T-helper 1 cell treated with Interleukin-12 subunit alpha and Interleukin-12 subunit beta and Interleukin-4 antibody, amounts not matched to agents 30 μg/mL and 1 μg/mL, for 36 hours (primary cell): ENCODE measurements around the gene BMP8B.

Source experiments
- H3K27ac Mint-ChIP-seq: one replicate; pipeline ENCODE4 v1.8.0; 2021; ENCODE audit warnings: mild to moderate bottlenecking, mixed read lengths
- H3K27me3 Mint-ChIP-seq: one replicate; pipeline ENCODE4 v1.8.0; 2021; ENCODE audit warnings: low read depth, mixed read lengths
- H3K36me3 Mint-ChIP-seq: one replicate; pipeline ENCODE4 v1.8.0; 2021; ENCODE audit warnings: low read depth, mixed read lengths
- H3K4me1 Mint-ChIP-seq: one replicate; pipeline ENCODE4 v1.8.0; 2021; ENCODE audit warnings: low read depth, mixed read lengths
- H3K4me3 Mint-ChIP-seq: one replicate; pipeline ENCODE4 v1.8.0; 2021; ENCODE audit warnings: mild to moderate bottlenecking, moderate library complexity, mixed read lengths
- H3K9me3 Mint-ChIP-seq: one replicate; pipeline ENCODE4 v1.8.0; 2021; ENCODE audit warnings: mixed read lengths

Gene BMP8B

DNA sequence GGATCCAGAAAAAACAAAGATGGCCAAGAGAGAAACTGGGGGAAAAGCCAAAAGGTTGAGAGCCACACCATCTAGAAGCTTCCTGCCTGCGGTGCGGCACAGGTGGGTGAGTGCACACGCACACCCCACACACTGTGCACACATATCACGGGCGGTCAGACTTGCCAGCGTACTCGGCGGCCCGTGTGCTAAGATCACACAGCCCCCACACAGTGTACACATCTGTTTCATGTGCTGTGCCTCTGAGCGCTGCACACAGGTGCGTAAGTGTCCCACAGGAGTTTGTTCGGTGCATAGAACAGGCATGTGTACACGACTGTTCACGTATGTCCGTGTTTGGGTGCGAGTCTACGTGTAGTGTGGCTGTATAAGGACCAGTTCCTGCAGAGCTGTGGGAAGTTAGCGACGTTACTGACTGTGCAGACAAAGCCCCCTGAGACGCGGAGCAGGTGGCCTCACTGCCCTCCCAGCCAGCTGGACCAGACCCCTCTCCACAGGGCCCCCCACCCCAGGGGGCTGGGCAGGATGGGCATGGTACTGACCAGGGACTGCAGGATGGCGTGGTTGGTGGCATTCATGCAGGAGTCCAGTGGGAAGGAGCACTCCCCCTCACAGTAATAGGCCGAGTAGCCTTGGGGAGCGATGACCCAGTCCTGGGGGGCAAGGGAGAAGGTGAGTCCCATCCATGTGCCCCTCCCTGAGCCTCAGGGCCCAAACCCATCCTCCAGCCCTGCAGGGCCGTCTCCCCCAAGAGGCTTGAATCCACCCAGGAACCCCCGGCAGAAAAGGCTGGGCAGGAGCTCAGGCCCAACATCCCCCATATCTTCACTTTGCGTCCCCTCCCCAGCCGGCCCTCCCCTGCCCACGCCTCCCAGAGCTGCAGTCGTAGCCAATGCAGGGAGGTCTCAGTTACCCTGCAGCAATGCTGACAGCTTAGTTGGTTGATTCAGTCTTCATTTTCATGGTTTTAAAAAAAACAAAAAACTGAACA, 25.8 kb downstream of the BMP8B start:
- Mint-ChIP-seq H3K27me3 (no peaks in the 10 kb centered on the region), H3K27ac (no peak overlapping the region), H3K9me3 (no peaks in the 10 kb centered on the region), H3K4me1 (no peaks in the 10 kb centered on the region), H3K4me3 (no peak overlapping the region), H3K36me3 (peaks cover 2% of the 10 kb centered on the region)

DNA sequence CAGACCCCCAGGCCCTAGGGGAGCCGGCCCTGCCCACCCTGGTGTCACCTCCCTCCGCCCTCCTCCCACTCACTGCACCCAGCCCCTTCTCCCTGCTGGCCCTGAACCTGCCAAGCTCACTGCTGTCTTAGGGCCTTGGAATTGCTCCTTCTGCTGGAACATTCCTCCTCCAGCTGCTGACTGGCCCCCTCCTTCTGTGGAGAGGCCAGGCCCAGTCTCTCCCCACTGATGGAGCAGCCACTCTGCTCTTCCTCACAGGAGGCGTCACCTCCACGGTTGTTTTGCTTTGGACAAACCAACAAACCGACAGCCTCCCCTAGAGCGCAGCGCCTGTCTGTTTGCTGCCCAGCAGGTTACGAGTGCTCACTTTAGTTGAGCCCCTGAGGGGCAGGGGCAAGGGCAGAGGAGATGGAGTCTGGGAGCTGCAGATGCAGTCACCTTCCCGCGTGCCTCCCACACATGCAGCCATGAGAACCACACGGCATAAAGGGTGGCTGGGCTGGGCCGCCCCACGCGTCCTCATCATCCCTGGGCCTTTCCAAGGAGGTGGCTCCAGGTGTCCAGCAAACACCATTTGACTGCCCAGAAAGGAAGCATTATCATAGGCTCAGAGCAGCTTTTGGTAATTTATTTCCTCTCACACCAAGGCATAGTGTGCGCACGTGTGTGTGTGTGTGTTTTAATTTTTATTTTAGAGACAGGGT, 27.0 kb downstream of the BMP8B start:
- Mint-ChIP-seq H3K27me3 (no peaks in the 10 kb centered on the region), H3K9me3 (no peaks in the 10 kb centered on the region), H3K36me3 (peaks cover 2% of the 10 kb centered on the region), H3K27ac (no peak overlapping the region), H3K4me1 (no peaks in the 10 kb centered on the region), H3K4me3 (no peak overlapping the region)

DNA sequence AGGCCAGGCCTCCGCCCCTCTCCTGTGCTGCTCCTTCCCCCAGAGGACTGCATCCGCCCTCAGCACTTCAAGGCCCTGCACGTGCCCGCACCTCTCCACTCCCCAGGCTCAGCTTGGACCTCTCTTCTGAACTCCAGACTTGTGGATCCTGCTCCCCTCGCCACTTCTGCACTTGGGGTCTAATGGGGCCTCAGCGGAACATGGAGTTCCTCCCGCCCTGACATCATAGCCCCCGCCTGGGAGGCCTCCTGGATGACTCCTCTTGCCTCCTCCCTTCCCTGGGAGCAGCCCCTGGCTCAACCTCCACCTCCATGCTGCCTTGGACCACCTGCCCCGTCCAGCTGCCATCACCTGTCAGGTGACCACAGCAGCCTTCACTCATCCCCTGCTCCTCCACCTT, 27.6 kb downstream of the BMP8B start:
- H3K4me1 Mint-ChIP-seq = no peaks in the 10 kb centered on the region
- H3K27me3 Mint-ChIP-seq = no peaks in the 10 kb centered on the region
- H3K9me3 Mint-ChIP-seq = no peaks in the 10 kb centered on the region
- peaks cover 6% of the 10 kb centered on the region for H3K36me3 Mint-ChIP-seq
- no peak overlapping the region for H3K27ac Mint-ChIP-seq
- no peak overlapping the region for H3K4me3 Mint-ChIP-seq

DNA sequence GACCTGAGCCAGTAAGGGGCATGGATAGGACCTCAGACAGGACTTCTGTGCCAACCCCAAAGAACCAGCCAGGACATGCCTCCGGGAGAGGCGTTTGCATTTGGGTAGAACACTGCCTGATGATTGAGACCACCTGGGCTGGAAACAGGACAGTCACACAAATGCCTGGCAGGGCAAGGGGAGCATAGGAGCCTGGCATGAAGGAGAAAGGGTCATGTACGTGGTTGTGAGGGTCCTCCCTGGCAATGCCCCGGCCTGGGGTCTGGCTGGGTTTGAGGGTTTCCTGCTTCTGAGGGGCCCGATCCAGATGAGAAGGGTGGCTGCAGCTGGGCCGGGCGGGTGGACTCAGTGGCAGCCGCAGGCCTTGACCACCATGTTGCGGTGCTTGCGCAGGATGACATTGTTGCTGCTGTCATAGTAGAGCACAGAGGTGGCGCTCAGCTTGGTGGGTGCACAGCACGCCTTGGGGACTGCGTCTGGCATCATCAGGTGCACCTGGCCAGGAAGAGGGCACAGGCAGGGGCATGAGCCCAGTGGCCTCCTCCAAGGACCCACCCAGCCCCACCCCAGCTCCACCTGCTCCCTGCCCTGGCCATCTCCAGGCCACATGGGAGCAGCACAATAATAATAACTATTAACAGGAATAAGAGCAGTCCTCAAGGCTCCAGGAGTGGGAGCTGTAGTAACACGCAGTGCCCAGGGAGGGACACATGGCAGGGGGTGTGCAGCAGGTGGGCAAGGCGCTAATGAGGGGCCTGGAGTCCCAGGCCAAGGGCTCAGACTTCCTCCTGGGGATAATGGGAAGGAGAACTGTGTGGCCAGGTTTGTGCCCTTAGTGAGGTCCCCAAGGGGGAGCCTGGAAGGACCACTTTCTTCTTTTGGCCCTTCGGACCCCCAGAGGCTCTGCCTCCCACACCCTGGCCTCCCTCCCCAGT, 28.3 kb downstream of the BMP8B start:
- peaks cover 6% of the 10 kb centered on the region for H3K36me3 Mint-ChIP-seq
- H3K4me3 Mint-ChIP-seq = no peak overlapping the region
- no peaks in the 10 kb centered on the region for H3K9me3 Mint-ChIP-seq
- H3K27ac Mint-ChIP-seq = no peak overlapping the region
- H3K4me1 Mint-ChIP-seq = no peaks in the 10 kb centered on the region
- no peaks in the 10 kb centered on the region for H3K27me3 Mint-ChIP-seq

DNA sequence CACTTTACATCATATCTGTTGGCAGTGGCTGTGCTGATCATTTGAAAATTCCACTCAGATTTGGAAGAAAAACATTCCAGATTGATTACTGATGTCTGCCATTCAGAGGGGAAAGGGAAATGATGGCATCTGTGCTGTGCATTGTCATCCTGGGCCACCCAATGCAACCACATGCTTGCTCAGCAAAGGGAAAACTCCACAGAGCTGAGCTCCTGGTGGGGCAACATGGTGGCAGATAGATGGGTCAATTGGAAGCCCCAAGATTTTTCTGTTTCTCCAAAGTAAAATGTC, 29.3 kb downstream of the BMP8B start:
- H3K9me3 Mint-ChIP-seq = no peaks in the 10 kb centered on the region
- H3K4me3 Mint-ChIP-seq = no peak overlapping the region
- no peak overlapping the region for H3K27ac Mint-ChIP-seq
- H3K36me3 Mint-ChIP-seq = peaks cover 6% of the 10 kb centered on the region
- no peaks in the 10 kb centered on the region for H3K27me3 Mint-ChIP-seq
- H3K4me1 Mint-ChIP-seq = no peaks in the 10 kb centered on the region

DNA sequence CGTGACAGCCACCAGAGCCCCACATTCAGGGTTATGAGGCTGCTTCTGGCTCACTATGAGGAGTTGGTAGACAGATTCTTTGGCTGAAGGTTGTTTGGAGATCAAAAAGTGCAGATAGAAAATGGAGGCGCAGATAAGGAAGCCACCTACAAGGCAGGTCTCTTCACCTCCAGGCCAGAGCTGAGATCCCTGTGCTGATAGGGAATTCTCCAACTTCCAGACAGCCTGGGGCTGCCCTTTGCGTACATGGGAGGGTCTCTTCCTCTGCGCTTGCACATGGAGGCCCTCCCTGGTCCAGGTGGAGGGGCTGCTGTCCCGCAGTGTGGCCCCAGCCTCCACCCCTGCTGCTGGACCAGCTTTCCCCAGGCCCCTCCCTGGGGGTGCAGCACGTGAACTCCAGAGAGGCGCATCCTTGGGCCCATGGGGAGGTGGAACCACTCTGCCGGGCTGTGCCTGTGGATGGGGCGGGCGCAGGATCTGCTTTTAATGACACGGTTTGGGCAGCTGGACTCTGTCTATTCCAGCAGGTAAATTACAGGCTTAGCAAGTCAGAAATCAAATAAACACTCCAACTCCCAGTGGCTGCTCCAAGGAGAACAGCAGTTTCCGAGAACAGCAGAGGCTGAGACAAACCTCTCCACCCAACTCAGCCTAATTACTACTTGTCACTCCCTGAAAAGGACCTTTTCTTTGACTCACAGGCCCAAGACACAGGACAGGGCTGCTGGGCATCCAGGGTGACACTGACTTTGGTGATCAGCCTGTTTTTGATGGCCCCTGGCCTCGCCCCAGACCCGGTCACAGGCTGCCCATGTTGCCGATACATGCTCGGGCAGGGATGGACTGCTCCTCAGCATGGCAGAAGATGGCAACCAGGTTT, 29.9 kb downstream of the BMP8B start:
- H3K4me1 Mint-ChIP-seq = no peaks in the 10 kb centered on the region
- no peaks in the 10 kb centered on the region for H3K27me3 Mint-ChIP-seq
- H3K9me3 Mint-ChIP-seq = no peaks in the 10 kb centered on the region
- no peak overlapping the region for H3K27ac Mint-ChIP-seq
- H3K4me3 Mint-ChIP-seq = no peak overlapping the region
- peaks cover 8% of the 10 kb centered on the region for H3K36me3 Mint-ChIP-seq

DNA sequence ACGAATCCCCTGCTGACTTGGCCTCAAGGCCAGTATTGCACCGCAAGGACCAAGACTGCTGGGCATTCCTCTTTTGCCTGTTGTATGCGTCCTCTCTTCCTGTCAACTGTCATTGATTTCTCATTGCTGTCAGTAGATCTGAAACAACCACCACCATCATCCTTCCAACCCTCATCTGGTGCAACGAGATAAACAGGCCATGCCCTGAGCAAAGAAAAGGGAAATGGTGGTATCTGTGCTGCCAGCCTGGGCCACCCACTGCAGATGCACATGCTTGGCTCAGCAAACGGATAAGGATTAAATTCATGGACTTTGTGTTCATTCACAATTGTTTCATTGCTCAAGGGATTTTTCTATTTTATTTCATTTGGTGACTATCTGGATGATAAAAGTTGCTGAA, 31.2 kb downstream of the BMP8B start:
- no peaks in the 10 kb centered on the region for H3K9me3 Mint-ChIP-seq
- H3K4me1 Mint-ChIP-seq = no peaks in the 10 kb centered on the region
- H3K27ac Mint-ChIP-seq = no peak overlapping the region

DNA sequence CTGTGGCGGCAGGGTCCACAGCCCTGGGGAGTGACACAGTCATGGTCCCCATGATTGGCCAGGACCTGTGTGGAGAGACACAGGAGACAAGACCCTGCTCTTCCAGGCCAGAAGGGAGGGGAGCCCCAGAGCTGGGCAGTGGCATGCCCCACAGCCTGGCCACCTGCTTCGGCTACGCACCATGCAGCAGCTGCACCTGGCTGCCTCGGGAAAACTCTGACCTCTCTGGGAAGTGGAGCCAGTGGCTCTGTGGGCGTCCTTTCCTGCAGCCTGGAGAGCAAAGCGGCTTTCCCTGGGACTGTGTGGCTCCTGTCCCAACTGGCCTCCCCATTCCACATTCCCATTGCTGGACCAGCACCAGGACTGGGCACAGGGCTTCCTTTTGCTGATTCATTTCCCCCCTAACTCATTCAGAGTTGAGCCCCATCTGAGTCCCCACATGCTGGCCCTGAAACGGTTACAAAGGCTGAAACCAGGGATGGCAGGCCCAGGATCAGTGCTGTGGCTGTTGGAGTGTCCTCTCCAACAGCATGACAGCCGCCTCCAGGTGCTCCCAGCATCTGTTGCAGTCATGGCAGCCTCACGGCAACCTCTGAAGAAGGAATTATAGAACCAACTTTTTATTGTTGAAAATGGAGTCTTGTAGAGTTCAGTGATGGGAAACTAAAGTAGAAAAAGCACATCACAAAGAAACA, 32.6 kb downstream of the BMP8B start:
- H3K4me1 Mint-ChIP-seq = no peaks in the 10 kb centered on the region
- H3K27ac Mint-ChIP-seq = no peak overlapping the region

More for the DNA sequence above, 31.2 kb downstream of the BMP8B start:
- no peaks in the 10 kb centered on the region for H3K27me3 Mint-ChIP-seq
- no peak overlapping the region for H3K4me3 Mint-ChIP-seq
- H3K36me3 Mint-ChIP-seq = peaks cover 15% of the 10 kb centered on the region

DNA sequence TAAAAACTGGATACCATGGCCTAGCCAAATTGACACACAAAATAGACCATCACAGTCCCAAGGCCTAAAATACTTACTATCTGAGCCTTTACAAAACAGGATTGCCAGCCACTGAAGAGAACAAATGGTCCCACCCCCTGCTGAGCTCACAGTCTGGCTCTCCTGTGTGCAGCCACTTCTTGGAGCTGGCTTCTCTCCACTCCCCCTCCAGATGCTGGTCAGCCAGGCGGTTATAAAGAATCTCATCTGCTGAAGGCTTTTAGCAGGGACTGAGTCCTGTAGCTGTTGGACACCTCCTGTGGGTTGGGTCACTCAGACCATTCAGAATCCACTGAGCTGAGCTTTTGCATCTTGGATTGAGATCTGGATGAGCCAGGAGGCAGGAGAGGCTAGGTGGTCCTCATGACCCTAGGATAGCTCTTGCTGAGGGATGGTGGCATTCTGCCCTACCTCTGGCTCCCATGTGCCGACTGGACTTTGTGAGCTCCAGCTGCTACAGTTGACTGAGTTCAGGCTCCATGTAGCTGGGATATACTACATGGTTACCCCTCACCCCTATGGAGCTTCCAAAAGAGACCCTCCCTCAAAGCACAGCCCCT, 33.7 kb downstream of the BMP8B start:
- Mint-ChIP-seq H3K4me1 (no peaks in the 10 kb centered on the region), H3K9me3 (no peaks in the 10 kb centered on the region), H3K27ac (no peak overlapping the region), H3K4me3 (no peak overlapping the region), H3K36me3 (peaks cover 28% of the 10 kb centered on the region), H3K27me3 (no peaks in the 10 kb centered on the region)

More for the DNA sequence above, 32.6 kb downstream of the BMP8B start:
- Mint-ChIP-seq H3K9me3 (no peaks in the 10 kb centered on the region), H3K4me3 (no peak overlapping the region), H3K27me3 (no peaks in the 10 kb centered on the region), H3K36me3 (peaks cover 19% of the 10 kb centered on the region)

DNA sequence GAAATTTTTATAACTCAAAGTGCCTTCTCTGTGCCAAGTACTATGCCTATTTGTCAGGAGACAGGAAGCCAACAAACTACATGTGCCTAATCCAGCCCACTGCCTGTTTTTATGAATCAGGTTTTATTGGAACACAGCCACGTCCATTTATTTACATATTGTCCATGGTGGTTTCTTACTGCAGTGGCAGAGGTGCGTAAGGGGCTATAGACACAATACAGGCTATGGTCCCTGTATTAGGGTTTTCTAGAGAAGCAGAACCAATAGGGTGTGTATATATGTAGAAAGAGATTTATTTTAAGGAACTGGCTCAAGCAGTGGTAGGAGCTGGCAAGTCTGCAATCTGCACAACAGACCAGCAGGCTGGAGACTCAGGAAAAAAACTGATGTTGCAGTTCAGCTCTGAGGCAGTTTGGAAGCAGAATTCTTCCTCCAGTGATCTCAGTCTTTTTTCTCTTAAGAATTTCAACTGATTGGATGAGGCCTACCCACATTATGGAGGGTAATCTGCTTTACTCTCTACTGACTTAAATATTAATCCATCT, 34.6 kb downstream of the BMP8B start:
- peaks cover 34% of the 10 kb centered on the region for H3K36me3 Mint-ChIP-seq
- H3K4me3 Mint-ChIP-seq = no peak overlapping the region

DNA sequence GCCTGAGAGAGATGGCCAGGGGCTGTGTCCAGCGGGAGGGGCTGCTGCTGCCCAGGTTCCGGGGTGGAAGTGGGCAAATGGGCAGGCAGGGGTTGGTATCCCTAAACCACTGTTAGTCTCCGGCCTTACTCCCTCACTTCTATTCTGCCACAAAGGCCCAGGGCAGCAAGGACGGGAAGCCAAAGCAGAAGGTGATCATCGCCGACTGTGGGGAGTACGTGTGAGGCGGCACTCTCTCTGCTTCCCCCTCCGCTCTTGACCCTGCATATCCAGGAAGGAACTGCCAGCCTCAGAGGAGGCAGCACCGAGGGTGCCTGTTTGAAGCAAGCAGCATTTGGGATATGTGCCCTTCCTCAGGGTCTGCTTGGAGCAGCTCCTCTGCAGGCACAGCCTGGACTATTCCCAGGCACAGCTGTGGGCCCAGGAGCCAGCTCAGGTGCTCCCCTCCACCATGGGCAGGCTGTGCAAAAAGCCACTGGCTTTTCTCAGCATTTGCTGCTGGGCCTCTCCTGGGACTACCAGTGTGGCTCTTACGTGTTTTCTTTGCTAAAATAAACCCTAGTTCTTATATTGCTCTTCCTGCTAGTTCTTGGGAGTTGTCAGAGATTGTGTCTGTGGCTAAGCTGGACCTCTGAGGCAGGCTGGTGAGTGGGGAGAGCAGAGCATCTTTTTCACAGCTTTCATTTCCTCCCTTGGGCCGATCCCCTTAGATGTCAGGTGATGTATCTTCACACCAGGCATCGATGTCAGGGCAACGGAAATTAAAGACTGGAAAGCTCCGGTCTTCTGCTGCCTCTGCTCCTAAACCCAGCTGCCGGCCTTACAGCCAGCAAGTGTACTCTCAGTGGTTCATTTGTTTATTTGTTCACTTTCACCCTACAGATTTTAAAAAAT, 35.3 kb downstream of the BMP8B start:
- H3K4me1 Mint-ChIP-seq = no peaks in the 10 kb centered on the region
- no peak overlapping the region for H3K27ac Mint-ChIP-seq
- H3K9me3 Mint-ChIP-seq = no peaks in the 10 kb centered on the region
- H3K4me3 Mint-ChIP-seq = no peak overlapping the region
- H3K27me3 Mint-ChIP-seq = no peaks in the 10 kb centered on the region
- H3K36me3 Mint-ChIP-seq = peaks cover 37% of the 10 kb centered on the region

More for the DNA sequence above, 34.6 kb downstream of the BMP8B start:
- H3K27me3 Mint-ChIP-seq = no peaks in the 10 kb centered on the region
- H3K4me1 Mint-ChIP-seq = no peaks in the 10 kb centered on the region
- H3K9me3 Mint-ChIP-seq = no peaks in the 10 kb centered on the region
- no peak overlapping the region for H3K27ac Mint-ChIP-seq

DNA sequence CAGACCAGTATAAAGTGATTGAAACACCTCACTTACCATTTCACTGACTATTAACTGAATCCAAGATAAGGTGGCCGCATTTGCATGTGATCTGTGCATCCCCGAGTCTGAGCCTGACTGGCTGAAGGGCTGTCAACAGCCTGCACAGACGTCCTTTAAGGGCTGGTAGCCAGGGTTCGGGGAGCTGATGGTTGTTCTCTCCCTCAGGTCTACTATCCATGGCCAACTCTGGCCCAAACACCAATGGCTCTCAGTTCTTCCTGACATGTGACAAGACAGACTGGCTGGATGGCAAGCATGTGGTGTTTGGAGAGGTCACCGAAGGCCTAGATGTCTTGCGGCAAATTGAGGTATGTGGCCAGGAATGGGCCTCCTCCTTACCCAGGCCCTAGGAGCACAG, 36.0 kb downstream of the BMP8B start:
- no peak overlapping the region for H3K4me3 Mint-ChIP-seq
- no peak overlapping the region for H3K27ac Mint-ChIP-seq
- no peaks in the 10 kb centered on the region for H3K9me3 Mint-ChIP-seq
- H3K27me3 Mint-ChIP-seq = no peaks in the 10 kb centered on the region
- peaks cover 39% of the 10 kb centered on the region for H3K36me3 Mint-ChIP-seq
- H3K4me1 Mint-ChIP-seq = no peaks in the 10 kb centered on the region
